GM21786 (cell line): ENCODE results near the gene DOHH.
"Not testable (repeated sequence)": the region's sequence is repeated elsewhere in the genome, so short reads cannot be mapped to it uniquely, and the experiment has no call there.

ENCODE experiments used
- ATAC-seq: cut with Tn5 transposase; IDR thresholded peaks from one replicate; pipeline ENCODE4 v1.9.1; 2021; ENCODE audit not compliant: unreplicated experiment

Gene DOHH

GRCh38 chr19:3534375-3535234 is 34.1 kb upstream of the DOHH start:
- no peak for ATAC-seq

GRCh38 chr19:3533563-3534216 is 33.2 kb upstream of the DOHH start:
- ATAC-seq: no peak

- ATAC-seq: no peak
Observed at GRCh38 chr19:3533033-3533432, 32.6 kb upstream of the DOHH start.

- no peak for ATAC-seq
Observed at GRCh38 chr19:3532154-3532786, 31.8 kb upstream of the DOHH start.

- ATAC-seq: no peak
Observed at GRCh38 chr19:3531716-3532115, 31.2 kb upstream of the DOHH start.

GRCh38 chr19:3530389-3530788 is 29.9 kb upstream of the DOHH start:
- ATAC-seq: no peak

GRCh38 chr19:3529299-3529698 is 28.8 kb upstream of the DOHH start:
- ATAC-seq: not testable (repeated sequence)

GRCh38 chr19:3528539-3529211 is 28.2 kb upstream of the DOHH start:
- no peak for ATAC-seq

GRCh38 chr19:3528080-3528479 is 27.6 kb upstream of the DOHH start:
- no peak for ATAC-seq

- ATAC-seq: no peak
Observed at GRCh38 chr19:3527238-3527910, 26.9 kb upstream of the DOHH start.

- ATAC-seq: no peak
Observed at GRCh38 chr19:3526507-3527237, 26.2 kb upstream of the DOHH start.

- ATAC-seq: no peak
Observed at GRCh38 chr19:3524904-3525451, 24.5 kb upstream of the DOHH start.

GRCh38 chr19:3524078-3524842 is 23.8 kb upstream of the DOHH start:
- no peak for ATAC-seq

- ATAC-seq: no peak
Observed at GRCh38 chr19:3523361-3524077, 23.0 kb upstream of the DOHH start.

GRCh38 chr19:3522421-3523360 is 22.2 kb upstream of the DOHH start:
- no peak for ATAC-seq

GRCh38 chr19:3521104-3521445 is 20.6 kb upstream of the DOHH start:
- no peak for ATAC-seq
